CD14-positive monocyte (primary cell): Measurements from ENCODE around the gene LGALS3BP. TPM values are rescaled to one million over a fixed set of nuclear protein-coding genes. Genes with fewer than 3 reads are reported as not detected.

Experiments used
- DNase-seq, 3 donors: peaks; one replicate each; pipeline ENCODE4 v3.0.0-alpha.2; 2011 to 2022
- H2AFZ ChIP-seq: 2 replicates; pipeline ENCODE4 v1.6.0; 2012; ENCODE audit warnings: mild to moderate bottlenecking, low read depth, low read length, inconsistent platforms; ENCODE audit not compliant: insufficient read depth, poor library complexity, severe bottlenecking
- H3K27ac ChIP-seq, 2 donors: 1 replicate in 1 of 2; 2 replicates in 1 of 2; pipeline ENCODE4 v1.5.1; 2012 to 2013; ENCODE audit warnings: low read length in 2 of 2, control low read depth in 1 of 2, inconsistent platforms in 1 of 2, low read depth in 1 of 2, mild to moderate bottlenecking in 1 of 2
- H3K27me3 ChIP-seq, 2 donors: one replicate each; pipeline versions ENCODE4 v1.6.0 to v1.6.1; 2011 to 2013; ENCODE audit warnings: low read length in 2 of 2; ENCODE audit not compliant: control insufficient read depth in 2 of 2, insufficient read depth in 2 of 2
- H3K36me3 ChIP-seq, 2 donors: replicated peaks in 1 of 2; 1 replicate in 1 of 2; 2 replicates in 1 of 2; pipeline versions ENCODE4 v1.5.1 to v1.6.1; 2012 to 2013; ENCODE audit warnings: low read length in 2 of 2, control low read depth in 1 of 2, inconsistent platforms in 1 of 2, mild to moderate bottlenecking in 1 of 2; ENCODE audit not compliant: insufficient read depth in 2 of 2, control insufficient read depth in 1 of 2
- H3K4me1 ChIP-seq, 2 donors: 1 replicate in 1 of 2; 2 replicates in 1 of 2; pipeline versions ENCODE4 v1.5.1 to v1.6.1; 2012 to 2013; ENCODE audit warnings: low read length in 2 of 2, control low read depth in 1 of 2, inconsistent platforms in 1 of 2, mild to moderate bottlenecking in 1 of 2, moderate library complexity in 1 of 2; ENCODE audit not compliant: insufficient read depth in 2 of 2, control insufficient read depth in 1 of 2
- H3K4me2 ChIP-seq: replicated peaks from 2 replicates; pipeline ENCODE3; 2012; ENCODE audit warnings: low read length, moderate library complexity, mild to moderate bottlenecking; ENCODE audit not compliant: poor library complexity, severe bottlenecking; ENCODE audit errors: extremely low read depth
- H3K4me3 ChIP-seq, 3 experiments: fragments of 200-600 bp in 1 of 3; sonication (generic) in 1 of 3; replicated peaks in 1 of 3; 1 replicate in 2 of 3; 2 replicates in 1 of 3; pipeline ENCODE4 v1.5.1; 2011 to 2013; ENCODE audit warnings: low read length in 3 of 3, mild to moderate bottlenecking in 3 of 3, control low read depth in 2 of 3, low read depth in 2 of 3, inconsistent platforms in 1 of 3, moderate library complexity in 1 of 3
- H3K79me2 ChIP-seq: 2 replicates; pipeline ENCODE4 v1.6.0; 2012; ENCODE audit warnings: mild to moderate bottlenecking, control low read depth, inconsistent platforms, low read length, moderate library complexity; ENCODE audit not compliant: insufficient read depth
- H3K9ac ChIP-seq: 2 replicates; pipeline ENCODE4 v1.6.0; 2017; ENCODE audit warnings: low read length, mild to moderate bottlenecking; ENCODE audit not compliant: insufficient read depth, poor library complexity, severe bottlenecking
- H3K9me3 ChIP-seq, 2 donors: replicated peaks in 1 of 2; 1 replicate in 1 of 2; 2 replicates in 1 of 2; pipeline versions ENCODE4 v1.5.1 to v1.6.1; 2012 to 2013; ENCODE audit warnings: low read length in 2 of 2, control low read depth in 1 of 2; ENCODE audit not compliant: control insufficient read depth in 1 of 2, insufficient read depth in 1 of 2
- H4K20me1 ChIP-seq: 2 replicates; pipeline ENCODE4 v1.6.0; 2012; ENCODE audit warnings: mild to moderate bottlenecking, low read length, control low read depth, moderate library complexity; ENCODE audit not compliant: insufficient read depth
- H3K27ac Mint-ChIP-seq, 7 donors: one replicate each; pipeline ENCODE4 v1.8.0; 2020; ENCODE audit warnings: mild to moderate bottlenecking in 7 of 7, mixed read lengths in 7 of 7, moderate library complexity in 6 of 7, inconsistent platforms in 2 of 7
- H3K27me3 Mint-ChIP-seq, 3 donors: one replicate each; pipeline ENCODE4 v1.8.0; 2021 to 2022; ENCODE audit warnings: low read depth in 3 of 3, mild to moderate bottlenecking in 3 of 3, mixed read lengths in 3 of 3, moderate library complexity in 3 of 3, inconsistent platforms in 1 of 3
- H3K36me3 Mint-ChIP-seq, 2 donors: one replicate each; pipeline ENCODE4 v1.8.0; 2020; ENCODE audit warnings: mixed read lengths in 2 of 2, inconsistent platforms in 1 of 2, mild to moderate bottlenecking in 1 of 2
- H3K4me1 Mint-ChIP-seq: one replicate; pipeline ENCODE4 v1.8.0; 2020; ENCODE audit warnings: mild to moderate bottlenecking, mixed read lengths
- H3K4me3 Mint-ChIP-seq, 2 donors: one replicate each; pipeline ENCODE4 v1.8.0; 2020; ENCODE audit warnings: mild to moderate bottlenecking in 2 of 2, mixed read lengths in 2 of 2, moderate library complexity in 1 of 2
- H3K9me3 Mint-ChIP-seq, 7 donors: one replicate each; pipeline ENCODE4 v1.8.0; 2020 to 2022; ENCODE audit warnings: mixed read lengths in 7 of 7, mild to moderate bottlenecking in 6 of 7, moderate library complexity in 6 of 7, inconsistent platforms in 2 of 7
- CTCF ChIP-seq: fragments of 200-600 bp; IDR thresholded peaks from one replicate; pipeline ENCODE4 v1.8.0; 2022; ENCODE audit warnings: antibody characterized with exemption, mild to moderate bottlenecking
- WGBS: methylation state at CpG from one replicate; pipeline ENCODE4 v1.1.5; 2013; ENCODE audit warnings: missing lambda C conversion rate; ENCODE audit not compliant: insufficient coverage; 5-methylcytosine and 5-hydroxymethylcytosine counted together
- intact Hi-C, 2 donors: fragments of 100-400 bp; cut with micrococcal nuclease; formaldehyde crosslinking; loops; one replicate each; pipeline versions ENCODE4 v1.15.0 to v1.15.1; 2023
- polyA plus RNA-seq, 3 donors: library from polyadenylated mRNA; depleted of rRNA in 1 of 3; unstranded in 2 of 3; stranded (reverse) in 1 of 3; fragments of 300-500 nt in 2 of 3; fragments of >200 nt in 1 of 3; fragmentation: Illumina TruSeq in 2 of 3; gene quantifications; 1 replicate in 2 of 3; 2 replicates in 1 of 3; pipeline ENCODE4 v1.2.3, GENCODE V29; 2012 to 2021

Gene LGALS3BP
- polyA plus RNA-seq, 3 donors = 11.4 to 12.0 (median 11.7) TPM

GRCh38 chr17:78953356-78954350, 26.1 kb downstream of the LGALS3BP start:
- Histone ChIP-seq H3K27me3 (no peaks in the 10 kb centered on the region), H3K9me3 (peaks cover 15 to 31% of the 10 kb centered on the region in 2 donors), H3K4me1 (no peaks in the 10 kb centered on the region), H3K36me3 (no peaks in the 10 kb centered on the region), H3K9ac (no peak overlapping the region), H2AFZ (no peak overlapping the region), H3K4me2 (no peak overlapping the region), H3K27ac (no peak overlapping the region), H3K79me2 (no peaks in the 10 kb centered on the region), H3K4me3 (no peak overlapping the region), H4K20me1 (no peaks in the 10 kb centered on the region)
- intact Hi-C loops = no loop called here
- WGBS = 92% methylated on average over 27 of the region's 29 CpGs
- no peak overlapping the region for H3K27ac Mint-ChIP-seq
- no peak for TF ChIP-seq CTCF
- H3K9me3 Mint-ChIP-seq = peaks cover 7 to 30% (median 24%) of the 10 kb centered on the region in 7 donors
- H3K36me3 Mint-ChIP-seq = peaks cover 3 to 7% of the 10 kb centered on the region in 2 donors
- H3K4me1 Mint-ChIP-seq = no peaks in the 10 kb centered on the region
- no peak overlapping the region for H3K4me3 Mint-ChIP-seq
- no peak for DNase-seq
- H3K27me3 Mint-ChIP-seq = peaks cover 2 to 14% (median 6%) of the 10 kb centered on the region in 3 donors

GRCh38 chr17:78952706-78953105, 27.0 kb downstream of the LGALS3BP start:
- H2AFZ ChIP-seq = no peak overlapping the region
- Mint-ChIP-seq H3K9me3 (peaks cover 7 to 30% (median 24%) of the 10 kb centered on the region in 7 donors), H3K36me3 (peaks cover 3 to 7% of the 10 kb centered on the region in 2 donors), H3K4me1 (no peaks in the 10 kb centered on the region), H3K27ac (no peak overlapping the region), H3K4me3 (no peak overlapping the region), H3K27me3 (peaks cover 2 to 14% (median 6%) of the 10 kb centered on the region in 3 donors)
- H3K4me2 ChIP-seq = no peak overlapping the region
- H3K9me3 ChIP-seq = peaks cover 15 to 31% of the 10 kb centered on the region in 2 donors
- H3K9ac ChIP-seq = no peak overlapping the region
- no peaks in the 10 kb centered on the region for H3K79me2 ChIP-seq
- H3K4me1 ChIP-seq = no peaks in the 10 kb centered on the region
- H3K27me3 ChIP-seq = no peaks in the 10 kb centered on the region
- TF ChIP-seq CTCF = no peak
- WGBS = 97% methylated on average over 7 of the region's 10 CpGs
- H3K36me3 ChIP-seq = no peaks in the 10 kb centered on the region
- no peaks in the 10 kb centered on the region for H4K20me1 ChIP-seq
- no peak overlapping the region for H3K27ac ChIP-seq
- intact Hi-C loops = no loop called here
- no peak for DNase-seq
- H3K4me3 ChIP-seq = no peak overlapping the region
